Measurements from ENCODE around the gene MTX1. TPM values are rescaled to one million over a fixed set of nuclear protein-coding genes. Genes with fewer than 3 reads are reported as not detected.

The MTX1 gene
- total and polyA plus RNA-seq, 4 donors: 25.6 to 72.1 (median 58.3) TPM

- 1% methylated on average over 7 of the region's 7 CpGs for WGBS, 2 donors
- Histone ChIP-seq H3K36me3 (ENCODE audit: control insufficient read depth in 4 of 4, insufficient read depth in 4 of 4, low read length in 4 of 4) (no peaks in the 10 kb centered on the region), H3K4me3 (peak overlapping the region; percentile 60), H3K9ac (ENCODE audit: insufficient read depth in 1 of 2, low read length in 2 of 2) (peak overlapping the region; percentile 18 to 84), H3K9me3 (ENCODE audit: control insufficient read depth in 4 of 4, insufficient read depth in 3 of 4, low read length in 3 of 4) (no peaks in the 10 kb centered on the region), H3K27me3 (ENCODE audit: control insufficient read depth in 3 of 3, insufficient read depth in 3 of 3, low read length in 2 of 3) (no peaks in the 10 kb centered on the region), H3K4me1 (ENCODE audit: control insufficient read depth in 5 of 5, insufficient read depth in 5 of 5, low read length in 5 of 5) (peaks cover 0 to 14% (median 7%) of the 10 kb centered on the region in 5 donors), H3K27ac (ENCODE audit: low read depth in 1 of 2, low read length in 1 of 2) (peak overlapping the region; percentile 86 to 94)
- DNase-seq (peak; percentile 77 to 79 (median 79)), ATAC-seq (ENCODE audit: insufficient read depth, low FRiP score) (peak; percentile 36)
- TF ChIP-seq CTCF (IDR thresholded peaks at IDR 0.05; ENCODE audit: control extremely low read depth, extremely low read depth): peak; percentile 52
Observed at GRCh38 chr1:155226188-155226909, 17.9 kb downstream of the MTX1 start.

- no peaks in the 10 kb centered on the region for H3K36me3 ChIP-seq (ENCODE audit: control insufficient read depth in 4 of 4, insufficient read depth in 4 of 4, low read length in 4 of 4)
- H3K27me3 ChIP-seq (ENCODE audit: control insufficient read depth in 3 of 3, insufficient read depth in 3 of 3, low read length in 2 of 3): no peaks in the 10 kb centered on the region
- DNase-seq (peak; percentile 68 to 79 (median 71)), ATAC-seq (ENCODE audit: insufficient read depth, low FRiP score) (peak; percentile 27)
- peak overlapping the region; percentile 86 to 94 for H3K27ac ChIP-seq (ENCODE audit: low read depth in 1 of 2, low read length in 1 of 2)
- no peaks in the 10 kb centered on the region for H3K9me3 ChIP-seq (ENCODE audit: control insufficient read depth in 4 of 4, insufficient read depth in 3 of 4, low read length in 3 of 4)
- peak overlapping the region; percentile 18 to 84 for H3K9ac ChIP-seq (ENCODE audit: insufficient read depth in 1 of 2, low read length in 2 of 2)
- 0 to 1% methylated on average over 19 of the region's 19 CpGs for WGBS, 2 donors
- H3K4me1 ChIP-seq (ENCODE audit: control insufficient read depth in 5 of 5, insufficient read depth in 5 of 5, low read length in 5 of 5): peaks cover 0 to 14% (median 7%) of the 10 kb centered on the region in 5 donors
- peak overlapping the region; percentile 60 for H3K4me3 ChIP-seq
- no peak for TF ChIP-seq CTCF (IDR thresholded peaks at IDR 0.05; ENCODE audit: control extremely low read depth, extremely low read depth)
Observed at GRCh38 chr1:155226910-155227260, 18.4 kb downstream of the MTX1 start.

- WGBS, 2 donors: 1% methylated on average over 42 of the region's 42 CpGs
- peak; percentile 97 for ATAC-seq (ENCODE audit: insufficient read depth, low FRiP score)
- no peaks in the 10 kb centered on the region for H3K9me3 ChIP-seq (ENCODE audit: control insufficient read depth in 4 of 4, insufficient read depth in 3 of 4, low read length in 3 of 4)
Observed at GRCh38 chr1:155227261-155228095, 19.0 kb downstream of the MTX1 start.

More at GRCh38 chr1:155227261-155228095, 19.0 kb downstream of the MTX1 start:
- peak overlapping the region; percentile 60 for H3K4me3 ChIP-seq
- H3K4me1 ChIP-seq (ENCODE audit: control insufficient read depth in 5 of 5, insufficient read depth in 5 of 5, low read length in 5 of 5): peaks cover 0 to 14% (median 7%) of the 10 kb centered on the region in 5 donors
- DNase-seq: peak; percentile 99 to 100 (median 99)
- TF ChIP-seq CTCF (IDR thresholded peaks at IDR 0.05; ENCODE audit: control extremely low read depth, extremely low read depth): no peak
- no peaks in the 10 kb centered on the region for H3K36me3 ChIP-seq (ENCODE audit: control insufficient read depth in 4 of 4, insufficient read depth in 4 of 4, low read length in 4 of 4)
- no peaks in the 10 kb centered on the region for H3K27me3 ChIP-seq (ENCODE audit: control insufficient read depth in 3 of 3, insufficient read depth in 3 of 3, low read length in 2 of 3)
- H3K27ac ChIP-seq (ENCODE audit: low read depth in 1 of 2, low read length in 1 of 2): peak overlapping the region; percentile 86 to 93
- H3K9ac ChIP-seq (ENCODE audit: insufficient read depth in 1 of 2, low read length in 2 of 2): peak overlapping the region in 1 of 2 donors; percentile 93
